ENCODE data around the gene PSD.

The PSD gene

GRCh38 chr10:102418622-102419268, at the start of gene PSD:
TSS of gene PSD (minus strand) at chr10:102418785. CDS start at chr10:102417038, 1,747 bp downstream.
- no peaks in the 10 kb centered on the region for H4K20me1 ChIP-seq (ENCODE audit: insufficient read depth, low read length, poor library complexity, severe bottlenecking)
- H3K9ac ChIP-seq (ENCODE audit: low read depth, low read length, poor library complexity, severe bottlenecking), result no peak within 1 kb of the TSS
- H3K27me3 ChIP-seq (ENCODE audit: insufficient read depth, low read length, poor library complexity, severe bottlenecking), result no peaks in the 10 kb centered on the region
- TF ChIP-seq CTCF (conservative IDR thresholded peaks at IDR 0.05; ENCODE audit: low read length), result no peak
- no peak for TF ChIP-seq EZH2phosphoT487 (IDR thresholded peaks at IDR 0.05; ENCODE audit: borderline replicate concordance)
- H3K36me3 ChIP-seq (ENCODE audit: insufficient read depth, low read length), result no peaks in the 10 kb centered on the region; the same call in 1 of the 2 replicates
- no peaks in the 10 kb centered on the region for H3F3A ChIP-seq (ENCODE audit: low read depth)
- peaks cover 19% of the 10 kb centered on the region for H3K79me2 ChIP-seq (ENCODE audit: insufficient read depth, low read length)
- H3K9me3 ChIP-seq (ENCODE audit: insufficient read depth, low read depth, low read length), result no peaks in the 10 kb centered on the region
- H3K4me1 ChIP-seq (ENCODE audit: insufficient read depth, low read length, poor library complexity, severe bottlenecking), result peaks cover 25% of the 10 kb centered on the region
- peak within 1 kb of the TSS; percentile 79 for H3K4me3 ChIP-seq (ENCODE audit: low read length, poor library complexity, severe bottlenecking)
- no peak within 1 kb of the TSS for H2AFZ ChIP-seq (ENCODE audit: low read length)
- H3K9me2 ChIP-seq (replicated peaks; ENCODE audit: low read depth, low read length), result no peaks in the 10 kb centered on the region
- H3K4me2 ChIP-seq (ENCODE audit: low read depth, low read length, poor library complexity, severe bottlenecking), result peak within 1 kb of the TSS; percentile 97

GRCh38 chr10:102467971-102468438, 49.4 kb upstream of the PSD start:
- Histone ChIP-seq H3K27me3 (ENCODE audit: insufficient read depth, low read length, poor library complexity, severe bottlenecking) (no peaks in the 10 kb centered on the region), H3K4me1 (ENCODE audit: insufficient read depth, low read length, poor library complexity, severe bottlenecking) (no peaks in the 10 kb centered on the region), H3K36me3 (ENCODE audit: insufficient read depth, low read length) (no peaks in the 10 kb centered on the region), H3K9me2 (replicated peaks; ENCODE audit: low read depth, low read length) (no peaks in the 10 kb centered on the region), H2AFZ (ENCODE audit: low read length) (no peak overlapping the region), H3K9ac (ENCODE audit: low read depth, low read length, poor library complexity, severe bottlenecking) (no peak overlapping the region), H3K4me3 (ENCODE audit: low read length, poor library complexity, severe bottlenecking) (no peak overlapping the region), H3K9me3 (ENCODE audit: insufficient read depth, low read depth, low read length) (no peaks in the 10 kb centered on the region), H4K20me1 (ENCODE audit: insufficient read depth, low read length, poor library complexity, severe bottlenecking) (no peaks in the 10 kb centered on the region), H3F3A (ENCODE audit: low read depth) (no peaks in the 10 kb centered on the region), H3K4me2 (ENCODE audit: low read depth, low read length, poor library complexity, severe bottlenecking) (no peak overlapping the region), H3K79me2 (ENCODE audit: insufficient read depth, low read length) (no peaks in the 10 kb centered on the region)
- TF ChIP-seq CTCF (conservative IDR thresholded peaks at IDR 0.05; ENCODE audit: low read length) (no peak), EZH2phosphoT487 (IDR thresholded peaks at IDR 0.05; ENCODE audit: borderline replicate concordance) (no peak)

- H3K4me2 ChIP-seq (ENCODE audit: low read depth, low read length, poor library complexity, severe bottlenecking), result no peak overlapping the region
- H2AFZ ChIP-seq (ENCODE audit: low read length), result no peak overlapping the region
- H3K79me2 ChIP-seq (ENCODE audit: insufficient read depth, low read length), result no peaks in the 10 kb centered on the region
- no peaks in the 10 kb centered on the region for H3K36me3 ChIP-seq (ENCODE audit: insufficient read depth, low read length)
- H3K9ac ChIP-seq (ENCODE audit: low read depth, low read length, poor library complexity, severe bottlenecking), result no peak overlapping the region
- no peaks in the 10 kb centered on the region for H3F3A ChIP-seq (ENCODE audit: low read depth)
- TF ChIP-seq EZH2phosphoT487 (IDR thresholded peaks at IDR 0.05; ENCODE audit: borderline replicate concordance), result no peak
- TF ChIP-seq CTCF (conservative IDR thresholded peaks at IDR 0.05; ENCODE audit: low read length), result no peak
- H3K4me3 ChIP-seq (ENCODE audit: low read length, poor library complexity, severe bottlenecking), result no peak overlapping the region
- H3K27me3 ChIP-seq (ENCODE audit: insufficient read depth, low read length, poor library complexity, severe bottlenecking), result no peaks in the 10 kb centered on the region
- no peaks in the 10 kb centered on the region for H4K20me1 ChIP-seq (ENCODE audit: insufficient read depth, low read length, poor library complexity, severe bottlenecking)
- peaks cover under 1% of the 10 kb centered on the region for H3K4me1 ChIP-seq (ENCODE audit: insufficient read depth, low read length, poor library complexity, severe bottlenecking)
- H3K9me2 ChIP-seq (replicated peaks; ENCODE audit: low read depth, low read length), result no peaks in the 10 kb centered on the region
- H3K9me3 ChIP-seq (ENCODE audit: insufficient read depth, low read depth, low read length), result no peaks in the 10 kb centered on the region
Observed at GRCh38 chr10:102467318-102467717, 48.7 kb upstream of the PSD start.
